ENCODE data around the gene VAV1.
A peak's percentile ranks its signal among the peaks of the same experiment; 100 is the strongest.

VAV1 gene

GRCh38 chr19:6736917-6737283, 35.6 kb upstream of the VAV1 start:
- no peak overlapping the region for H4K5ac ChIP-seq (ENCODE audit: low read length)
- H3K18ac ChIP-seq (ENCODE audit: low read length): peak overlapping the region; percentile 96
- H3K79me2 ChIP-seq (ENCODE audit: control insufficient read depth, insufficient read depth, low read length): peaks cover 26% of the 10 kb centered on the region
- no peak overlapping the region for H4K8ac ChIP-seq (ENCODE audit: low read depth, low read length)
- H3K4me3 ChIP-seq (ENCODE audit: low read length): peak overlapping the region; percentile 75
- peak overlapping the region; percentile 93 for H3K9ac ChIP-seq (ENCODE audit: low read length)
- H3K27ac ChIP-seq (ENCODE audit: low read depth, low read length): peak overlapping the region; percentile 97
- H2BK120ac ChIP-seq (ENCODE audit: low read depth, low read length): no peak overlapping the region
- no CpG with 5 or more reads among the region's 16 CpGs for WGBS (ENCODE audit: extremely low coverage, insufficient coverage, low lambda C conversion rate)
- H3K56ac ChIP-seq (ENCODE audit: low read length): peak overlapping the region; percentile 83
- H3K79me1 ChIP-seq (ENCODE audit: low read length): peaks cover 5% of the 10 kb centered on the region
- peak overlapping the region; percentile 57 for H3K4me2 ChIP-seq (ENCODE audit: low read length)
- peak overlapping the region; percentile 65 for H3K4ac ChIP-seq (ENCODE audit: low read depth, low read length)
- peak overlapping the region; percentile 87 for H2BK5ac ChIP-seq (ENCODE audit: low read length)
- H3K4me1 ChIP-seq (ENCODE audit: control insufficient read depth, low read depth, low read length): peaks cover 6% of the 10 kb centered on the region
- no peak for DNase-seq
- H2AK5ac ChIP-seq (ENCODE audit: low read length): no peak overlapping the region
- H3K23ac ChIP-seq (ENCODE audit: low read length): no peak overlapping the region
- no peaks in the 10 kb centered on the region for H3K27me3 ChIP-seq (ENCODE audit: insufficient read depth, low read length, poor library complexity)
- H2BK15ac ChIP-seq (replicated peaks; ENCODE audit: low read depth): peak overlapping the region; percentile 9
- H3K36me3 ChIP-seq (ENCODE audit: control insufficient read depth, insufficient read depth, low read length): no peaks in the 10 kb centered on the region

GRCh38 chr19:6737284-6737872, 35.1 kb upstream of the VAV1 start, which contains the start of gene GPR108:
Gene GPR108, minus strand, starts transcription at chr19:6737580. Its CDS starts 4 bp downstream, at chr19:6737576.
- H3K4ac ChIP-seq (ENCODE audit: low read depth, low read length): peak within 1 kb of the TSS; percentile 95
- peak within 1 kb of the TSS; percentile 90 for H3K56ac ChIP-seq (ENCODE audit: low read length)
- peak within 1 kb of the TSS; percentile 75 for H3K4me3 ChIP-seq (ENCODE audit: low read length)
- peak within 1 kb of the TSS; percentile 96 for H3K18ac ChIP-seq (ENCODE audit: low read length)
- peak within 1 kb of the TSS; percentile 3 for H4K5ac ChIP-seq (ENCODE audit: low read length)
- peak within 1 kb of the TSS; percentile 2 for H2AK5ac ChIP-seq (ENCODE audit: low read length)
- H2BK120ac ChIP-seq (ENCODE audit: low read depth, low read length): peak within 1 kb of the TSS; percentile 92
- H3K4me2 ChIP-seq (ENCODE audit: low read length): peak within 1 kb of the TSS; percentile 57
- H3K27ac ChIP-seq (ENCODE audit: low read depth, low read length): peak within 1 kb of the TSS; percentile 97
- H3K9ac ChIP-seq (ENCODE audit: low read length): peak within 1 kb of the TSS; percentile 93
- peaks cover 5% of the 10 kb centered on the region for H3K79me1 ChIP-seq (ENCODE audit: low read length)
- no peaks in the 10 kb centered on the region for H3K36me3 ChIP-seq (ENCODE audit: control insufficient read depth, insufficient read depth, low read length)
- no peaks in the 10 kb centered on the region for H3K27me3 ChIP-seq (ENCODE audit: insufficient read depth, low read length, poor library complexity)
- H4K8ac ChIP-seq (ENCODE audit: low read depth, low read length): no peak within 1 kb of the TSS
- peak within 1 kb of the TSS; percentile 87 for H2BK5ac ChIP-seq (ENCODE audit: low read length)
- peak; percentile 100 for DNase-seq
- no CpG with 5 or more reads among the region's 55 CpGs for WGBS (ENCODE audit: extremely low coverage, insufficient coverage, low lambda C conversion rate)
- peaks cover 30% of the 10 kb centered on the region for H3K79me2 ChIP-seq (ENCODE audit: control insufficient read depth, insufficient read depth, low read length)
- no peak within 1 kb of the TSS for H3K23ac ChIP-seq (ENCODE audit: low read length)
- peak within 1 kb of the TSS; percentile 27 for H2BK15ac ChIP-seq (replicated peaks; ENCODE audit: low read depth)
- H3K4me1 ChIP-seq (ENCODE audit: control insufficient read depth, low read depth, low read length): peaks cover 6% of the 10 kb centered on the region

GRCh38 chr19:6737873-6738786, 34.4 kb upstream of the VAV1 start:
- H3K4me2 ChIP-seq (ENCODE audit: low read length): peak overlapping the region; percentile 0

DNA sequence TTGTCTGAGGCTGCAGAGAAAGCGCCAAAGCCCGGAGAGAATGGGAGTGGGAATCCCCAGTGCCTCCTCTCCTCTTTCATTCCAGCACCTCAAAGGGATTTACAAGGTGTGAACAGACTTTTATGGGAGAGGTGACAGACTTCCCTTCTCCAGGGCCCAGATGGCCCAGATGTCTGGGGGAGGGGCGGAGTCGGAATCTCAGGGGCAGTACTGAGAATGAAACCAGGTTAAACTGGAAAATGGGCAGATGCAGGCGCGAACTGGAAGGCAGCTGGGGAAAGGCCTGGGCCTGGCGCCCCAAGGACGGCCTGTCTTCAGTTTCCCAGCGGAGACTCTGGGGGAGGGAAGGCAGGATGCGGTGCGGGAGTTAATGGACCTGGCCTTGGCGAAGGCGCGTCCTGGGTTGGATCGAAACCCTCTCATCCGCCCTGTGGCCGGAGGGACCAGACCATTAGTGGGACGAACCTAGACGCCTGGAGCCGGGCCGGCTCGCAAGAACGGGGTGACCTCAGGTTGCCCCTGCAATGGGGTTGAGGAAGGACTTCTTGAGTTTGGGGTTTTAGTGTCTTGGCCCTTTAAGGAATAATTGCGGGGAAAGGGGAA, 33.6 kb upstream of the VAV1 start:
- peaks cover 3% of the 10 kb centered on the region for H3K36me3 ChIP-seq (ENCODE audit: control insufficient read depth, insufficient read depth, low read length)
- H3K9ac ChIP-seq (ENCODE audit: low read length): peak overlapping the region; percentile 92
- H3K18ac ChIP-seq (ENCODE audit: low read length): peak overlapping the region; percentile 99
- peaks cover 10% of the 10 kb centered on the region for H3K79me1 ChIP-seq (ENCODE audit: low read length)
- peak overlapping the region; percentile 93 for H3K56ac ChIP-seq (ENCODE audit: low read length)
- peaks cover 8% of the 10 kb centered on the region for H3K4me1 ChIP-seq (ENCODE audit: control insufficient read depth, low read depth, low read length)
- H3K27ac ChIP-seq (ENCODE audit: low read depth, low read length): peak overlapping the region; percentile 95
- peak overlapping the region; percentile 99 for H2BK5ac ChIP-seq (ENCODE audit: low read length)
- H2BK120ac ChIP-seq (ENCODE audit: low read depth, low read length): peak overlapping the region; percentile 1
- H3K4me3 ChIP-seq (ENCODE audit: low read length): peak overlapping the region; percentile 24
- H4K8ac ChIP-seq (ENCODE audit: low read depth, low read length): peak overlapping the region; percentile 98
- H2AK5ac ChIP-seq (ENCODE audit: low read length): no peak overlapping the region
- H2BK15ac ChIP-seq (replicated peaks; ENCODE audit: low read depth): no peak overlapping the region
- H3K79me2 ChIP-seq (ENCODE audit: control insufficient read depth, insufficient read depth, low read length): peaks cover 36% of the 10 kb centered on the region
- peak; percentile 98 for DNase-seq
- WGBS (ENCODE audit: extremely low coverage, insufficient coverage, low lambda C conversion rate): no CpG with 5 or more reads among the region's 24 CpGs
- no peak overlapping the region for H4K5ac ChIP-seq (ENCODE audit: low read length)
- no peak overlapping the region for H3K23ac ChIP-seq (ENCODE audit: low read length)
- peak overlapping the region; percentile 37 for H3K4me2 ChIP-seq (ENCODE audit: low read length)
- H3K27me3 ChIP-seq (ENCODE audit: insufficient read depth, low read length, poor library complexity): no peaks in the 10 kb centered on the region
- H3K4ac ChIP-seq (ENCODE audit: low read depth, low read length): peak overlapping the region; percentile 91

More at GRCh38 chr19:6737873-6738786, 34.4 kb upstream of the VAV1 start:
- no peaks in the 10 kb centered on the region for H3K36me3 ChIP-seq (ENCODE audit: control insufficient read depth, insufficient read depth, low read length)
- peak overlapping the region; percentile 27 for H2BK15ac ChIP-seq (replicated peaks; ENCODE audit: low read depth)
- no peak overlapping the region for H3K23ac ChIP-seq (ENCODE audit: low read length)
- H3K27me3 ChIP-seq (ENCODE audit: insufficient read depth, low read length, poor library complexity): no peaks in the 10 kb centered on the region
- DNase-seq: no peak
- H2AK5ac ChIP-seq (ENCODE audit: low read length): peak overlapping the region; percentile 2
- H4K8ac ChIP-seq (ENCODE audit: low read depth, low read length): no peak overlapping the region
- peak overlapping the region; percentile 74 for H3K9ac ChIP-seq (ENCODE audit: low read length)
- peaks cover 8% of the 10 kb centered on the region for H3K4me1 ChIP-seq (ENCODE audit: control insufficient read depth, low read depth, low read length)
- peak overlapping the region; percentile 95 for H3K18ac ChIP-seq (ENCODE audit: low read length)
- peak overlapping the region; percentile 90 for H3K56ac ChIP-seq (ENCODE audit: low read length)
- H2BK5ac ChIP-seq (ENCODE audit: low read length): peak overlapping the region; percentile 70
- H4K5ac ChIP-seq (ENCODE audit: low read length): peak overlapping the region; percentile 3
- peaks cover 7% of the 10 kb centered on the region for H3K79me1 ChIP-seq (ENCODE audit: low read length)
- H3K4me3 ChIP-seq (ENCODE audit: low read length): no peak overlapping the region
- H3K27ac ChIP-seq (ENCODE audit: low read depth, low read length): peak overlapping the region; percentile 95
- peaks cover 34% of the 10 kb centered on the region for H3K79me2 ChIP-seq (ENCODE audit: control insufficient read depth, insufficient read depth, low read length)
- peak overlapping the region; percentile 92 for H2BK120ac ChIP-seq (ENCODE audit: low read depth, low read length)
- H3K4ac ChIP-seq (ENCODE audit: low read depth, low read length): peak overlapping the region; percentile 95
- no CpG with 5 or more reads among the region's 13 CpGs for WGBS (ENCODE audit: extremely low coverage, insufficient coverage, low lambda C conversion rate)

DNA sequence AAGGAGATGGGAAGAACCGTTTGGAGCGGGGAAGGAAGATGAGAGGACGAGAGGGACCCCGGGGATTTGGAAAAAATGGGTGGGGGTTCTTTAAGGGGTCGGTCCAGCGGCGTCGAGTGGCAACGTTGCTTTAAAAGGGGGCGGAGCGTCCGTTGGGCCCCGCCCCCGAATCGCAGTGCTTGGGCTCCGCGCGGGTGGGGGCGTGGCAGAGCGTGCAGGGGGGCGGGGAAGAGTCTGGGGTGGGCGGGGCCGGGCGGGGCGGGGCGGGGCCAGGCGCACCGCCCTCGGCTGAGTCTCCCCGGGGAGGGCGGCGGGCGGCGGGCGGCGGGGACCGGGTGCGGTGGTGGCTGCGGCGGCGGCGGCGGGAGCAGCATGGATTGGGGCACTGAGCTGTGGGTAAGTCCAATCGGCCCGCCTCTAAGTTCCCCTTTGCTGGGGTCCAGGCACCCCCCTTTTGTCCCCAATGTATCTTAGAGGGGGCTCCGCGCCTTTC, 33.1 kb upstream of the VAV1 start, which contains the start of gene TRIP10:
Gene TRIP10 (plus strand): TSS at position 291 of the 493 bp plus-strand sequence. CDS start 82 bp downstream, at position 373.
- Histone ChIP-seq H3K23ac (ENCODE audit: low read length) (peak within 1 kb of the TSS; percentile 83), H3K27ac (ENCODE audit: low read depth, low read length) (peak within 1 kb of the TSS; percentile 95), H3K56ac (ENCODE audit: low read length) (peak within 1 kb of the TSS; percentile 93), H3K79me2 (ENCODE audit: control insufficient read depth, insufficient read depth, low read length) (peaks cover 39% of the 10 kb centered on the region), H2BK15ac (replicated peaks; ENCODE audit: low read depth) (no peak within 1 kb of the TSS), H4K8ac (ENCODE audit: low read depth, low read length) (peak within 1 kb of the TSS; percentile 98), H3K4me1 (ENCODE audit: control insufficient read depth, low read depth, low read length) (peaks cover 8% of the 10 kb centered on the region), H3K9ac (ENCODE audit: low read length) (peak within 1 kb of the TSS; percentile 92), H3K4ac (ENCODE audit: low read depth, low read length) (peak within 1 kb of the TSS; percentile 95), H3K79me1 (ENCODE audit: low read length) (peaks cover 12% of the 10 kb centered on the region), H3K36me3 (ENCODE audit: control insufficient read depth, insufficient read depth, low read length) (peaks cover 5% of the 10 kb centered on the region), H2BK120ac (ENCODE audit: low read depth, low read length) (peak within 1 kb of the TSS; percentile 92), H2BK5ac (ENCODE audit: low read length) (peak within 1 kb of the TSS; percentile 99), H3K18ac (ENCODE audit: low read length) (peak within 1 kb of the TSS; percentile 99), H3K4me3 (ENCODE audit: low read length) (peak within 1 kb of the TSS; percentile 75), H3K27me3 (ENCODE audit: insufficient read depth, low read length, poor library complexity) (no peaks in the 10 kb centered on the region), H4K5ac (ENCODE audit: low read length) (peak within 1 kb of the TSS; percentile 3), H3K4me2 (ENCODE audit: low read length) (peak within 1 kb of the TSS; percentile 49), H2AK5ac (ENCODE audit: low read length) (no peak within 1 kb of the TSS)
- no CpG with 5 or more reads among the region's 47 CpGs for WGBS (ENCODE audit: extremely low coverage, insufficient coverage, low lambda C conversion rate)
- DNase-seq: peak; percentile 85
